ENCODE results near the gene NT5C3B.
"Not testable (repeated sequence)": the region's sequence is repeated elsewhere in the genome, so short reads cannot be mapped to it uniquely, and the experiment has no call there.

NT5C3B gene

GRCh38 chr17:41864498-41864835 is 28.4 kb upstream of the NT5C3B start:
- peak overlapping the region; percentile 86 for H3K4me3 ChIP-seq (ENCODE audit: control insufficient read depth, low read depth, low read length)
- DNase-seq (ENCODE audit: low read depth), result no peak
- TF ChIP-seq CTCF (conservative IDR thresholded peaks at IDR 0.05; ENCODE audit: control insufficient read depth, insufficient read depth, low read depth, low read length), result no peak

GRCh38 chr17:41863074-41863848 is 27.2 kb upstream of the NT5C3B start:
- no peak for TF ChIP-seq CTCF (conservative IDR thresholded peaks at IDR 0.05; ENCODE audit: control insufficient read depth, insufficient read depth, low read depth, low read length)
- no peak for DNase-seq (ENCODE audit: low read depth)
- peak overlapping the region; percentile 86 for H3K4me3 ChIP-seq (ENCODE audit: control insufficient read depth, low read depth, low read length)

- DNase-seq (ENCODE audit: low read depth), result no peak
- no peak overlapping the region for H3K4me3 ChIP-seq (ENCODE audit: control insufficient read depth, low read depth, low read length)
- no peak for TF ChIP-seq CTCF (conservative IDR thresholded peaks at IDR 0.05; ENCODE audit: control insufficient read depth, insufficient read depth, low read depth, low read length)
These were observed 24.4 kb upstream of the NT5C3B start for GRCh38 chr17:41860254-41860931.

- H3K4me3 ChIP-seq (ENCODE audit: control insufficient read depth, low read depth, low read length); DNase-seq (ENCODE audit: low read depth): not testable (repeated sequence)
These were observed 15.3 kb upstream of the NT5C3B start for GRCh38 chr17:41851382-41851781.

- H3K4me3 ChIP-seq (ENCODE audit: control insufficient read depth, low read depth, low read length), result no peak overlapping the region
- DNase-seq (ENCODE audit: low read depth), result no peak
- TF ChIP-seq CTCF (conservative IDR thresholded peaks at IDR 0.05; ENCODE audit: control insufficient read depth, insufficient read depth, low read depth, low read length), result no peak
These were observed 13.4 kb upstream of the NT5C3B start for GRCh38 chr17:41849251-41849990.

GRCh38 chr17:41848788-41849187 is 12.8 kb upstream of the NT5C3B start:
- peak; percentile 64 for DNase-seq (ENCODE audit: low read depth)
- no peak overlapping the region for H3K4me3 ChIP-seq (ENCODE audit: control insufficient read depth, low read depth, low read length)
- no peak for TF ChIP-seq CTCF (conservative IDR thresholded peaks at IDR 0.05; ENCODE audit: control insufficient read depth, insufficient read depth, low read depth, low read length)

GRCh38 chr17:41844971-41845370 is 8.9 kb upstream of the NT5C3B start:
- H3K4me3 ChIP-seq (ENCODE audit: control insufficient read depth, low read depth, low read length), result no peak overlapping the region
- TF ChIP-seq CTCF (conservative IDR thresholded peaks at IDR 0.05; ENCODE audit: control insufficient read depth, insufficient read depth, low read depth, low read length), result no peak
- no peak for DNase-seq (ENCODE audit: low read depth)

GRCh38 chr17:41840781-41841180 is 4.7 kb upstream of the NT5C3B start:
- DNase-seq (ENCODE audit: low read depth); H3K4me3 ChIP-seq (ENCODE audit: control insufficient read depth, low read depth, low read length): not testable (repeated sequence)

- not testable (repeated sequence) for DNase-seq (ENCODE audit: low read depth); H3K4me3 ChIP-seq (ENCODE audit: control insufficient read depth, low read depth, low read length)
These were observed 3.4 kb upstream of the NT5C3B start for GRCh38 chr17:41839448-41839847.
